ENCODE measurements around the gene ABCA12. TPM values are rescaled to one million over a fixed set of nuclear protein-coding genes. Genes with fewer than 3 reads are reported as not detected.

ABCA12 gene, protein sequence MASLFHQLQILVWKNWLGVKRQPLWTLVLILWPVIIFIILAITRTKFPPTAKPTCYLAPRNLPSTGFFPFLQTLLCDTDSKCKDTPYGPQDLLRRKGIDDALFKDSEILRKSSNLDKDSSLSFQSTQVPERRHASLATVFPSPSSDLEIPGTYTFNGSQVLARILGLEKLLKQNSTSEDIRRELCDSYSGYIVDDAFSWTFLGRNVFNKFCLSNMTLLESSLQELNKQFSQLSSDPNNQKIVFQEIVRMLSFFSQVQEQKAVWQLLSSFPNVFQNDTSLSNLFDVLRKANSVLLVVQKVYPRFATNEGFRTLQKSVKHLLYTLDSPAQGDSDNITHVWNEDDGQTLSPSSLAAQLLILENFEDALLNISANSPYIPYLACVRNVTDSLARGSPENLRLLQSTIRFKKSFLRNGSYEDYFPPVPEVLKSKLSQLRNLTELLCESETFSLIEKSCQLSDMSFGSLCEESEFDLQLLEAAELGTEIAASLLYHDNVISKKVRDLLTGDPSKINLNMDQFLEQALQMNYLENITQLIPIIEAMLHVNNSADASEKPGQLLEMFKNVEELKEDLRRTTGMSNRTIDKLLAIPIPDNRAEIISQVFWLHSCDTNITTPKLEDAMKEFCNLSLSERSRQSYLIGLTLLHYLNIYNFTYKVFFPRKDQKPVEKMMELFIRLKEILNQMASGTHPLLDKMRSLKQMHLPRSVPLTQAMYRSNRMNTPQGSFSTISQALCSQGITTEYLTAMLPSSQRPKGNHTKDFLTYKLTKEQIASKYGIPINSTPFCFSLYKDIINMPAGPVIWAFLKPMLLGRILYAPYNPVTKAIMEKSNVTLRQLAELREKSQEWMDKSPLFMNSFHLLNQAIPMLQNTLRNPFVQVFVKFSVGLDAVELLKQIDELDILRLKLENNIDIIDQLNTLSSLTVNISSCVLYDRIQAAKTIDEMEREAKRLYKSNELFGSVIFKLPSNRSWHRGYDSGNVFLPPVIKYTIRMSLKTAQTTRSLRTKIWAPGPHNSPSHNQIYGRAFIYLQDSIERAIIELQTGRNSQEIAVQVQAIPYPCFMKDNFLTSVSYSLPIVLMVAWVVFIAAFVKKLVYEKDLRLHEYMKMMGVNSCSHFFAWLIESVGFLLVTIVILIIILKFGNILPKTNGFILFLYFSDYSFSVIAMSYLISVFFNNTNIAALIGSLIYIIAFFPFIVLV (N-terminal part only)
- total RNA-seq: 2.7 and 6.6 TPM in 2 replicates

DNA sequence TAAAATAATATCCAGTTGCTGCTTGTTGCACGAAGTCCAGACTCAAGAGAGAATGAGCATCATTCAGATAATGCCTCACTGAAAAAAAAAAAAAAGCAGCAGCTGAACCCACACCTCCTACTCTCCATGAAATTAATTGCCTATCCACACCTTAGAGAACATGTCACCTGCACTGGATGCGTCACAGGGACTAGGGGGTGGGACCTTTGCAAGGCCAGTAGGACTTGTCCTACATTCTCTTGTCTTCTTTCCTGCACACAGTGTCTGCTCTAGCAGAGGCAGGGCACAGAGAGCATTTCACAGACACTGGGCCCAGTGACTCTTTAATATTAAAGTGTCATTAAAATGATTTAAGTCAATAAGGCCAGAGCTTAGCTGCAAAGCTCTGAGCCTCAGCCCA is at the start of gene ABCA12:
ABCA12 (minus strand) TSS at position 148 of the 400 bp plus-strand sequence. CDS start 418 bp downstream, outside the sequence.

Other genes with a start within 250 kb of the ABCA12 start
- gene ATIC, start 173.4 kb upstream of the ABCA12 start, total RNA-seq: 53.7 and 66.1 TPM in 2 replicates

Data from hair follicular keratinocyte (primary cell).